Fibroblast of gingiva (primary cell): ENCODE measurements around the gene CST6.

Source experiments
- DNase-seq: peaks from one replicate; pipeline ENCODE4 v3.0.0-alpha.2; 2011; ENCODE audit warnings: low read depth

Gene CST6, protein sequence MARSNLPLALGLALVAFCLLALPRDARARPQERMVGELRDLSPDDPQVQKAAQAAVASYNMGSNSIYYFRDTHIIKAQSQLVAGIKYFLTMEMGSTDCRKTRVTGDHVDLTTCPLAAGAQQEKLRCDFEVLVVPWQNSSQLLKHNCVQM

GRCh38 chr11:66011785-66012303 lies at the start of gene CST6:
Gene CST6 (plus strand): TSS chr11:66012008. CDS start chr11:66012045, 37 bp downstream.
- DNase-seq, result no peak

DNA sequence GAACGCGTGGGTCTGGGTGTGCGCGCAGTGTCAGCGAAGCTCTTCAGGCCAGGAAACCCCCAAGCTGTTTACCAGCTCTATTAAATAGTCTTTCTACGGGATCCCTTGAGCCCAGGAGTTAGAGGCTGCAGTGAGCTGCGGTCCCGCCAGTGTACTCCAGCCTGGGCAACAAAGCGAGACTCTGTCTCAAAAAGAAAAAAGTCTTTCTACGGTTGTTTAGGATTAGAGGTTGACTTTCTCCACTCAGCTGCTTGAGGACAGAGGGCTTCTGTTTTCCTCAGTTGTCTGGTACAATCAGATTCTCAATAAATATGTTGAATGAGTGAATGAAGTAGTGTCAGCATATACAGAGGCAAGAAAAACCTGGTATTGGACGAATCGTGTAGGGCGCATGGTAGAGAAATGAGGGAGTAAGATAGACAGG lies 49.7 kb upstream of the CST6 start:
- DNase-seq, result no peak

DNA sequence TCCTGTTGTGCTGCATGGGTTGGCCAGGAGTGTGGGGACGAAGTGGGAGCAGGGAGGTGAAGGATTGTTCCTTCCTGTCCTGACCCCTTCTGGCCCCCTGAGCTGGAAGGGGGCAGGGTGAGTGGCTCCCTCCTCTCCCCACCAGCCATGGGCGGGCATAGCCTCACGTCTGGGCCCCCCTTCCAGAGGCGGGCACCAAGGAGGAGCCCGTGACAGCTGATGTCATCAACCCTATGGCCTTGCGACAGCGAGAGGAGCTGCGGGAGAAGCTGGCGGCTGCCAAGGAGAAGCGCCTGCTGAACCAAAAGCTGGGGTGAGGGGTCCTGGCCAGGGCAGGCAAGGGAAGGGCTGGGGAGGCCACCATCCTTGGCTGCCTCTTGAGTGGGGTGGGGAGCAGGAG lies 46.9 kb upstream of the CST6 start:
- DNase-seq, result no peak

- DNase-seq, result no peak
These were observed 45.6 kb upstream of the CST6 start for GRCh38 chr11:65965986-65966762.

- DNase-seq, result no peak
These were observed 44.4 kb upstream of the CST6 start for GRCh38 chr11:65967329-65967934.

DNA sequence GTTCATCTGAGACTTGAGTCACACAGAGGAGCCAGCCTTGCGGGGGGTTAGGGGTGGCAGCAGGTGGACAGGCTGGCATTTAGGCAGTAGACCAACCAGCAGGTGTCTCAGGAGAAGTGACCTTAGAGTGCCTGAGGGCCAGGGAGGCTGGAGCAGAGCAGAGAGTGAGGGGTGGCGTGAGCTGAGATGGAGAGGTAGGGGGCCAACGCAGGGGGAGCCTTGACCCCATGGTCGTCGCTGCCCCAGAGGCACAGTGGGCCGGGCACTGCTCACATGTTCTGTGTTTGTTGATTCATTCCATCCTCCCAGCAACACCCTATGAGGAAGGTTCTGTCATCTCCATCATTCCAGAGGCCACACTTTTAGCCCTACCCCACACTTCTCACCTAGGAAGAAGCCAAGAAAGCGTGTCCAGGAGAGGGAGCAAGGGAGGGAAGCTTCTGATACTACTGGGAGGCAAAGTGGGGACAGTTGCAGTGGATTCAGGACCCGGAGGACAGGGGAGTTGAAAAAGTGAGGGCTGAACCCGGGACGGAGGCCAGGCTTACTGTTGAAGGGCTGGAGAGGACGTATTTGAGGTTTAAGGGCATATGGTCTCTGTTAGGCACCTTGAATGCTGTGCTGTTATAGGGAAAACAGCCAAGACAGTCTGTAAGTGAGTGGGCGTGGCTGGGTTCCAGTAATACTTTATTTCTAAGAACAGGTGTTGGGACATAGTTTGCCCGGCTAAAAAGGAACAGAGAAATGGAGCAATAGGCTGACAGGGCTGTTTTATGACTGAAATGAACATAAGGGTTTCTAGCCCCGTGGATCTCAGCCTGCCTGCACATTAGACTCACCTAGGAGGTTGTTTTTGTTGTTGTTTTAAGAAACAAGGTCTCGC lies 43.0 kb upstream of the CST6 start:
- no peak for DNase-seq

- DNase-seq, result no peak
These were observed 39.7 kb upstream of the CST6 start for GRCh38 chr11:65972116-65972515.

GRCh38 chr11:65973439-65974110 lies 38.2 kb upstream of the CST6 start:
- no peak for DNase-seq

DNA sequence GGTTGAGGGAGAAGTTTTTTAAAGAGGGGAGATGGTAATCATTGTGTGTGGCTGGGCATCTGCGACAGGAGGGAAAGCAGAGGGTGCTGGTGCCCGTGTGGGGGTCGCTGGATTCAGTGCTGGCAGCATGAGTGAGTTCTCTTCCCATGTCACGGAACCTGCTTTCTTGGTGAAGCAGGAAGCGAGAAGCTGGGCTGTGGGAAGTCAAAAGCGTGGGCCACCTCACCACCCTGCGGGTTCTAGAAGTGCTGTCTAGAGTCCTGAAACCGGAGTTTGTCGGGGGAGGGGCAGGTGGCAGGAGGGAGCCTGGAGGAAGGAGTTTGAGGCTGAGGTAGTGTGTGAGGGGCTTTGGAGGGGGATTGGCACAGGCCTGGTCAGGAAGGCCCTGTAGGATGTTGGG lies 36.0 kb upstream of the CST6 start:
- no peak for DNase-seq

- no peak for DNase-seq
These were observed 35.3 kb upstream of the CST6 start for GRCh38 chr11:65976216-65977176.

- no peak for DNase-seq
These were observed 34.0 kb upstream of the CST6 start for GRCh38 chr11:65977621-65978390.

DNA sequence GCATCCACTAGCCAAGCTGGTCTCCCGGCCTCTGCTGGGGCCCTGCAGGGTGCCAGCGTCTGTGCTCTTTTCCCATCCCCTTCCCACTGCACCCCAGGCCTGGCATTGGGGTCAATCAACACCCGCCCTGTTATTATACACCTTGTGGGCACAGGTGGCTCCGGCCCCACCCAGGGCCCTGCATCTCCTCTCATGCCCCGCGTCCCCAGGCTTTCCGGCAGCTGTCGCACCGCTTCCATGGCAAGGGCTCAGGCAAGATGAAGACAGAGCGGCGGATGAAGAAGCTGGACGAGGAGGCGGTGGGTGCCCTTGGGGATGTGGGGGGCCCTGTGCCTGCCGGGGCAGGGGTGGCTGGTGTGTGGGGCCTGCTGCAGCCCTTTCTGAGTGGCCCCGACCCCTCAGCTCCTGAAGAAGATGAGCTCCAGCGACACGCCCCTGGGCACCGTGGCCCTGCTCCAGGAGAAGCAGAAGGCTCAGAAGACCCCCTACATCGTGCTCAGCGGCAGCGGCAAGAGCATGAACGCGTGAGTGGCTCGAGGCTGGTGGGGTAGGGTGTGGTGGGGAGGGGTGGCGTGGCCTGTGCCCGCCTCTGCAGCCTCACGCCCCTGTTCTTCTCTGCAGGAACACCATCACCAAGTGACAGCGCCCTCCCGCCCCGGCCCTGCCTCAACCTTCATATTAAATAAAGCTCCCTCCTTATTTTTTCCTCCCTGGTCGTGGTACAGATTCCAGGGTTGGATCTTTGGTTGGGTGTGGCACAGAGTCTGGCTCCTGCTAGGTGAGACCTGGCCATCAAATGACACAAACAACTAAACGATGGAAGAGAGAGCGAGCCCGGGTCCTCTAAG lies 33.2 kb upstream of the CST6 start:
- DNase-seq, result no peak

DNA sequence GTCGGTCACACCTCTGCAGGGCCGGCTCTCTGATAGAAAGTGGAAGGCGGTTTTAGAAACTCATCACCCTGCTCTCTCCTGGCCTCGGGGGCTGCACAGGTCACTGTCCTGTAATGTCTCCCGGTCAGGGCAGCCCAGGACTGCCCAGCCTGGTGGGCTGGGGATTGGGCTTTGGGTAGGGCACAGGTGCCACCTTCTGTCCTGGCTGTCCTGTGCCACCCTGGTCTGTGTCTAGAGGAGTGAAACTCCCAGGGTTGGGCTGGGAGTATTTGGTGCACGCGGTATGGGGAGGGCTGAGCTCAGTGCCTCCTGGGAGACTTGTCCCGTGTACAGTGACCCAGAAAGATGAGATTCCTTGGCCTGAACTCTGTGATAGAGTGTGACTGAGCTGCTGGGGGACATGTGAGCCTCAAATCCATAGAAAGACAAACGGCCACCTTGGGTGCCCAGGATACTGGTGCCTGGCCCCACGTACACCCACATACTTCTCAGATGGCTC lies 32.5 kb upstream of the CST6 start:
- DNase-seq, result no peak

DNA sequence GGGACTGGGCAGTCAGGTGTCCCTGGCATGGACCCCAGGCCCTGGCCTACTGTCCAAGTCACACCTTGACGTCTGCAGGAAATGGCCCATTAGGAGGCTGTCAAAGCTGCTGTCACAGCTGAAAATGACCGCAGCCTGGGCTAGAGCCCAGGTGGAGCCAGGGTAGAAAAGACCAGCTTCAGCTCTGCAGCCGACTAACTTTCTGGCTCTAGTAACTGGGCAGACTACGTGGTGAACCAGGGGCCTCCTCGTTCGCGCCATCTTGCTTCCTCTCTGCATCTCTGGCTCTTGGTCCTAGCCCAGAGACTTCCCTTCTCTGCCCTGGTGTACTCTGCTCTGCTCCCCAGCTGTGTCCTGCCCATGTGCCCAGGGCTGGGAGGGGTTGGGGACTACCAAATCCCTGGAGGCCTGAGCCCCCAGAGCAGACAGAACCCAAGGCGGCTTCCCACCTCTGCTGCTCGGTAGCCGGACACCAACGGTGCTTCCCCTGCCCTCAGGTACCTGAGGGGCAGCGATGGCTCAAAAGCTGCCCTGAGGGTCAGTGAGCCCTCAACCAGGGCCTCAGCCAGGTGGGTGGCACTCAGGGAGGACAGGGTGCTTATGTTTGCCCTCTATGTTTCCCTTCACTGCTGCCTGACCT lies 30.6 kb upstream of the CST6 start:
- DNase-seq, result no peak

DNA sequence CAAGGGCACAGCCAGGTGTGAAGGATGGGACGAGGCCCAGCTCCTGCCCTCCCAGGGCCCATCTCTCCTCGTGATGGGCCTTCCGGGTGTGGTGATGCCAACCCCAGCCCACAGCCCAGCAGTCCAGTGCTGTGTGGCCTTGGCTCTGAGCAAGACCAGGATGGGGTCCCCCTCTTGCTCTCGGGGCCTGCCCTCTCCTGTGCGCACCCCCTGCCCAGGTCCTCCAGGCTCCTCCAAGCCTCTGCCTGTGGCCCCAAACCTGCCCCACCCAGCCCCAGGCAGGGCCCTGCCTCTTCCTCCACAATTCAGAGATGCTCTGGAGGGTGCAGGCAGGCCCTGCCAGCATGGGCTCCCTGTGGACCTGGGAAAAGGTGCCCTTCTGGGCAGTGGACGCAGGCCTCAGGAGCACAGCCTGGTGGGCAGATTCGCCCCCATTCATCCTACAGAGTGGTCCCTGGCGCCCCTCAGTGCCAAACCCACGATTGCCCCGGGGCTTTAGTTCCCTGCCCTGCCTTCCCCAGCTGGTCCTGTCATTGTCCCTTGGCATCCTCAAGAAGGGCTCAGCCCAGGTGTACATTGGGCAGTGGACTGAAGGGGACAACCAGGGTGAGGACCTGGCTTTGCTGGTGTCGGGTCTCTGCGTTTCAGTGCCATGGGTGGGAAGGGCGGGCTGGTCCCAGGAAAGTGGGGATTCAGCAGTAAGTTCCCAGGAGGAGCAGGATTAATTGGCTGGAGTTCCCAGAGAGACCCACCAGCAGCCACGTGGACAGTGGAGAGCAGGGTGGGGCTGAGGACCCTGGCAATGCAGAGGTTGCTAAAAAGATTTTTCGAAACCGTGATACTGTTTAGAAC lies 29.6 kb upstream of the CST6 start:
- DNase-seq, result no peak

DNA sequence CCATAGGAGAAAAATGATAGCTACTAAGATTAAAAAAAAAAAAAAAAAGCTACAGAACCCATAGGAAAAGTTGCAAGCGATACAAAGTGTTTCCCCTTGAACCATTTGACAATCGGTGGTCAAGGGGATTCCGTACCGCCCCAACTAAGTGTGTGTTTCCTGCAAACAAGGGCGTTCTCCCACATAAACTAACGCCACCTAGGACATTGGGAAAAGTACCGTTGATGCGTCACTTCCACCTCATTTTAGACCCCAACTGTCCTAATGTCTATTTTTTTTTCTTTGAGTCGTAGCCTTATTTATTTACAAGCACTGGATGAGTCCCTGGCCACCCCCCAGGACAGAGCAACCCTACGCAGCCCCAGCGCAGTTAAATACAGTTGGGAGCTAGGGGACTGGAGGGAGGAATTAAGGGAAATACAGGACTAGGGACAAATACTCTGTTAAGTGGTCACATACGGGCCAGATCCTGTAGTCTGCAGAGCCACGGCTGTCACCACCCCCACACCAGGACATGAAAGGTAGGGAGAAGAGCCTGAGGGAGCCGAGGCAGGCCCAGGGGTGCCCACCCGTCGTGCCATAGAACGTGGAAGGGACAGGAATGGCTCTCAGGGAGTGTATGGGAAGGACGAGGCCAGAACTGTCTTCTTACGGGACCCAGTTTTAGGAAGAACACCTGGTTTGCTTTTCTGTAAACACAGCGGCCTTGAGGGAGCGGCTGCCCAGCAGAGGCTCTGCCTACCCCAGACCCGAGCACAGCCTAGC lies 28.8 kb upstream of the CST6 start:
- no peak for DNase-seq
